HG02970 (cell line): ENCODE data around the gene REEP1.
"Not testable (repeated sequence)": the region's sequence is repeated elsewhere in the genome, so short reads cannot be mapped to it uniquely, and the experiment has no call there.

Experiments used
- ATAC-seq: cut with Tn5 transposase; IDR thresholded peaks from one replicate; pipeline ENCODE4 v1.9.1; 2021; ENCODE audit warnings: mild to moderate bottlenecking, moderate library complexity, moderate number of reproducible peaks; ENCODE audit not compliant: unreplicated experiment, low FRiP score

Gene REEP1

GRCh38 chr2:86204458-86204857, 133.0 kb downstream of the REEP1 start:
- ATAC-seq, result no peak

- no peak for ATAC-seq
These were observed 133.8 kb downstream of the REEP1 start for GRCh38 chr2:86203614-86204013.

- ATAC-seq, result no peak
These were observed 134.7 kb downstream of the REEP1 start for GRCh38 chr2:86202702-86203101.

GRCh38 chr2:86202336-86202692, 135.1 kb downstream of the REEP1 start:
- no peak for ATAC-seq

- no peak for ATAC-seq
These were observed 135.6 kb downstream of the REEP1 start for GRCh38 chr2:86201671-86202335.

DNA sequence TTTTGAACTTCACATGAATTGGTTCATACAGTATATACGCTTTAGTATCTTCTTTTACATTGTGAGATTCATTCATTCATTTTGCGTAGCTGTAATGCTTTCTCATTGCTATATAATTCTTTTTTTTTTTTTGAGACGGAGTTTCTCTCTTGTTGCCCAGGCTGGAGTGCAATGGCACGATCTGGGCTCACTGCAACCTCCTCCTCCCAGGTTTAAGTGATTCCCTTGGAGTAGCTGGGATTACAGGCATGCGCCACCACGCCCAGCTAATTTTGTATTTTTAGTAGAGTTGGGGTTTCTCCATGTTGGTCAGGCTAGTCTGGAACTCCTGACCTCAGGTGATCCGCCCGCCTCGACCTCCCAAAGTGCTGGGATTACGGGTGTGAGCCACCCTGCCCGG, 136.9 kb downstream of the REEP1 start:
- ATAC-seq, result not testable (repeated sequence)

- no peak for ATAC-seq
These were observed 137.6 kb downstream of the REEP1 start for GRCh38 chr2:86199834-86200177.

DNA sequence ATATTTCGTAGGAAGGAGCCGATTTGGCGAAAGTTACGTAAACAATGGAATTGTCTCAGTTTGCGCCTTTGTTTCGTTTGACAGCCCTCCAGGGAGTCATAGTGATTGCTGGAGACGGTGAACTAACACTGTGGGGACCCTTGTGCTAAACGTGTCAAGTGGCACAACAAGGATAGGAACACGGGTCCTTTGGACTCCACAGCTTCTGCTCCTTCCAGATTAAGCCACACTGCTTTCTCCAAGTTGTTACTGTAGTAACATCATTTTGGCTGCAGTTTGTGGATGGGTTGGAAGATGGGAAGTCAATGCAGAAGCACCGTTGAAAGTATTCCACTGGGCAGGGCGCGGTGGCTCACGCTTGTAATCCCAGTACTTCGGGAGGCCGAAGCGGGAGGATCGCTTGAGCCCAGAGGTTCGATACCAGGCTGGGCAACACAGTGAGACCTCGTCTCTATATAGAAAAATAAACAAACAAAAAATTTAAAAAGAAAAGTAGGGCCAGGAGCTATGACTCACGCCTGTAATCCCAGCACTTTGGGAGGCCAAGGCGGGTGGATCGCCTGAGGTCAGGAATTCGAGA, 141.5 kb downstream of the REEP1 start:
- no peak for ATAC-seq

GRCh38 chr2:86195055-86195807, 142.2 kb downstream of the REEP1 start, which contains the start of gene IMMT:
IMMT (minus strand) TSS chr2:86195462; CDS start chr2:86195382, 80 bp downstream.
- ATAC-seq, result peak; percentile 84

DNA sequence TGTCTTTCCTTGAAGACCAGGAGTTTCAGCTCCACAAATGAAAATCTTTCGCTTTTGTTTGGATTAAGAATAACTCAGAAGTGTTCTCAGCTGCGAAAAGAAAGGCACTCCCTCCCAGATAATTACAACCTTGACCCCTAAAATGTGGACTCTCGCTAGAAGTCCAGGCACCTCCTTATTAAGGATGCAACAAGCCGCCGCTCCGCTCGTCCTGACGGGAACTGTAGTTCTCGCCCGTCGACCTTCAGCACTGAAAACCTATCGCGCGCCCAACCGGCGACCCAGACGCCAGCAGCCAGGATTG, 142.7 kb downstream of the REEP1 start:
- ATAC-seq, result no peak

DNA sequence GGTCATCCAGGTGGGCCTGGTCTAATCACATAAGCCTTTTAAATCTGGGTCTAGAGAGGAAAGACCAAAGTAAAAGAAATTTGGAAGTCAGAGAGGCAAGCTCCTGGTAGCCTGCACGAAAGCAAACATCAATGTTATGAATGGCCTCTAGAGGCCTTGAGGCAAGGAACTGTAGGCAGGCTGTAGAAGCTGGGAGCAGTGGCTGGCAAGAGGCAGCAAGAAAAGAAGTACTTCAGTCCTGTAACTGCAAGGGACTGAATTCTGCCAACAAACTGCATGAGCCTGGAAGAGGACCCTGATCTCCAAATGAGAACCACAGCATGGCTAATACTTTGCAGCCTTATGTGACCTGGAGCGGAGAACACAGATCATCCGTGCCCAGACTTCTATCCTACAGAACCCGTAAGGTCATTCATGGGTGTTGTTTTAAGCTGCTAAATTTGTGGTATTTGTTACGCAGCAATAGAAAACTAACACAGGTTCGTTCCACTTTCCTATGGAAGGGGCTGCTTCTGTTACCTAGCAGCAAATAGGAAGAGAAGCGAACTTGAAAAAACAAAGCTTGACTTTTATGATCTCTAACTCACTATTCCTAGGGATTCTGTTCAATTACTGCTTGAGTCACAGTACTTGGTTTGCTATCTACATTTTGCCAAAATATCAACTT, 143.4 kb downstream of the REEP1 start:
- ATAC-seq, result no peak

DNA sequence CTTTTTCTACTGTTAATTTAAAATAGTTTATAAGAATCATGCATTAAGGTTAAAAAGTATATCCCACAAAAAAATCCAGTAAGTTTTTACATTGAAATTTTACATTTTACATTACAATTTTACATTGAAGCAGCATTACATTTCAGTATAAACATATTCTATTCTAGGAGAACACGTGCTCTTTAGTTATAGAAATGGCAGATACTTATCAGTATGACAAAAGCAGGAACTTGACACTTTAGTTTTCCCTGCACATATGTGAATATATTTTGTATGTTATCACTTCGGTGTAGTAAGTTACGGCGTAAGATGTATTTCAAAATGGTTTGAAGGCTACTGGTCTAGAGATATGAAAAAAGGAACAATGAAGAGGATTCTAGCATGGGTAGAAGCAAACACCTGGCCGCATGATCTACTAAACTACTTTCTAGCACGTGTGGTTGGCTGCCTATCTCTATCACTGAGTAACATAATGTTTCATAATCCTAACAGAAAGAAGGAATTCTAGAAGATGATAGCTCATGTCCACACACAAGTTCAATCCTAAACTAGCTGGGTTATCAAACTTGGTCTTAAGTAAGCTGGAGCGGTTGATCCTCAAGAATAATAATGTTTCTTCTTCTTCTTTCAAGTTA, 147.5 kb downstream of the REEP1 start:
- ATAC-seq, result no peak

DNA sequence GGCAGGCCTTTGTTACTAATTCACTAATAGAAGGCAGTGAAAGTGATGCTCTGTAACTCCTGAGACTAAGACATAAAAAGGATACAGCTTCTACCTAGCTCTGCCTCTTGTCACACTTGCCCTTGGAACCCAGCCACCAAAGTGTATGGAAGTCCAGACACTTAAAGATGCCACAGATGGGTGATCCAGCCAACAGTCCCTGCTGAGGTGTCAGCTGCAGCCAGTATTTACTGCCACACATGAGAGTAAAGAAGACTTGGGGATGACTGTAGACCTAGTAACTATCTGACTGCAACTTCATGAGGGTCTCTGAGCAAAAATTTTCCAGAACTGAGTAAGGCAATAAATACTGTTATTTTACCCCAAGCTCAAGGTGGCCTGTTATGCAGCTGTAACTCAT, 151.0 kb downstream of the REEP1 start:
- no peak for ATAC-seq

DNA sequence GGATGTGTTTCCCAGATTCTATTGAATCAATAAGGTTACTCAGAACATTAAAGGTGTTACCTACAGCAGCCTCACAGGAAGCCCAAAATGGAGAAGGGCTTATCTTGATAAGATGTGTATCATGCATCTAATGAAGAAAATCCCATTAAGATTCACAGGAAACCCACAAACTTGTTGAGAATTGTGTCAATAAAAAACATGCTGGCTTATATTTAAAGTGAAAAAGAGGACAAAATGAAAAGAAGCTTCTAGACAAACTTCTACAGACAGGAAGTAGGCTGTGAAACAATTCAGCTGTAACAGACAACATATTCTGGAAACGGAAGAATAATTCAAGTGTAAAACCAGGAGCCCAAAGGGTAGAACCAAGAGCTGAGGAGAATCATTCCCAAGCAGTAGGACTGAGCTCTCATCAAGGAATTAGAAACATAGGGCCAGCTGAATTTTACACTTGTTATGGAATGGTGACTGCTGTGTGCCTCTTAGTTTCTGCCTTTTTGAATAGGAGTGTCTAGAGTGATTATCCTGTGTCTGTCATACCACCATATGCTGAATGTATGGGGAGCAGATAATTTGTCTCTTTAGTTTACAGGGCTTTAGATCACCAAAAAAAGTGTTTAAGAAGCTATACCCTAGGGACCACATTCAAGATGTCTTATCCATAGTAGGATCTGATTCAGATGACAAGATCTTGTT, 151.8 kb downstream of the REEP1 start:
- no peak for ATAC-seq

DNA sequence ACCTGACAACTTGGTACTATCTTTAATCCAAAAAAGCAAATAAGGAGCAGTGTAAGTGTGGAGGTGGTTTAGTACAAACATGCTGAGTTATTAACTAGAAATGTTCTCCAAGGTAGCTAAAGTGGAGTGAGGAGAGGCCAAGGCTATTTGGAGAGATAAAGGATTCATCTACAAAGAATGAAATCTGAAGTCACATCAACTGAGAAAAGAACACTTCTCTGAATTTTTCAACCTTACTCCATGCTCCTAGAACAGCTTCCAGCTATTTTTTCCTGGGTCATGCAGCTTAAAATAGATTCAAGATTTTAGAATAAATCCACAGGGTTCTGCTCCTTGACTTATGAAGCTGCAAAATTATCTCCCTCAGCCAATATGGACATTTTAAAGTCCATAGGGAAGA, 160.8 kb downstream of the REEP1 start:
- ATAC-seq, result no peak

GRCh38 chr2:86175828-86176227, 161.6 kb downstream of the REEP1 start:
- no peak for ATAC-seq

DNA sequence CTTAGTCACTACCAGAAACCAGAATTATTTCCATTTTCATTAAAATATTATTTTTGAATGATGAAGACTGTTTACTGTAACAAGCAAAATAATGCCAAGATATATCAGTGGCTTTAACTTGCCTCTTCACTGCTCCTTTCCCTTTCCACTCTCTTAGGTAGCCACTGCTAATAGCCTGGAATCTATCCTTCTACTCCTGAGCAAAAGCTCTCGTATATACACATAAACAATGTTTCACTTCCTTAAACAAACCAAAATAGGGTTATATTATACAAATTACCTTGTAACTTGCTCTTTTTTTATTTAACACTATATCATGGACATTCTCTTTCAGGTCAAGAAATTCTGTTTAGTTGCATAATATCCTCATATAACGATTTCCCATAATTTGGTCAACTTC, 163.0 kb downstream of the REEP1 start:
- ATAC-seq, result no peak

DNA sequence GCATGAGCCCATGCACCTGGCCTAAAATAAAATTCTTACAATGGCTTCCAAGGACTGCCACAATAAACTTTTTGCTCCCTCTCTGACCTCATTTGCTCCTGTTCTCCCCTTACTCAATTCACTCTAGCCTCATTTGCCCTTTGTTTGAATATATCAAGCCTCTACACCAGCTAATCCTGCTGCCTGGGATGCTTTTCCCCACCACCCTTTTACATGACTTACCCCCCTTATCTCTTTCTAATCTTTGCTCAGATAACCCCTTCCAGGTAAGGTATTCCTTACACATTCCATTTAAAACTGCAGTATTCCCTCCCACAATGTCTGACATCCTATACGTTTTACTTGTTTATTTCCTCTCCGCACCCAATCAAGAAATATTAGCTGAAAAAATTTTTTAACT, 164.8 kb downstream of the REEP1 start:
- no peak for ATAC-seq

GRCh38 chr2:86171295-86171694, 166.1 kb downstream of the REEP1 start:
- no peak for ATAC-seq

DNA sequence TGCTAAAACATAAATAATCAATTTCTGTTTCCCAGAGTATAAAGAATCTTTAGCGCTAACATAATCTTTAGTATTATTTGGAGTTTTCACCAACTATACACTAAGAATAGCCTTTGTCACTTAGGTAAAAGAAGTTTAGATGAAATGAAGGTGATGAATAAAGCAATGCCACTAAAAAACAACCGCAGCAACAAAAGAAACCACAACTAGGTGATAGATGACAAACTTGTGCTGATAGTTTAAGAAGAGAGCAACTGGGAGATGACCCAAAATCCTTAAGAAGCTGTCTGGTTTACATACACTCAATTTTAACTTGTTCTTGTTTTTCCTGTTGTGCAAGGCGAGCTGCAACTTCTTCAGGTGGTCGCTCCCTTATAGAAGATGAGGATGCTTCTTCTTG, 167.0 kb downstream of the REEP1 start:
- no peak for ATAC-seq
